Activated T-helper 17 cell treated with anti-CD3 and anti-CD28 coated beads, Interleukin-2, amount 50 U/mL, for 72 hours (primary cell): ENCODE results near the gene PSMD10. TPM values are rescaled to one million over a fixed set of nuclear protein-coding genes. Genes with fewer than 3 reads are reported as not detected.

Source experiments
- ATAC-seq: fragments of 150-1000 bp; cut with Tn5 transposase; replicated peaks from 2 replicates; pipeline ENCODE4 v1.10.0; 2021; ENCODE audit warnings: mild to moderate bottlenecking, moderate library complexity
- H3K27ac Mint-ChIP-seq: one replicate; pipeline ENCODE4 v1.8.0; 2022; ENCODE audit warnings: mixed read lengths
- H3K27me3 Mint-ChIP-seq: one replicate; pipeline ENCODE4 v1.8.0; 2022; ENCODE audit warnings: mixed read lengths
- H3K36me3 Mint-ChIP-seq: one replicate; pipeline ENCODE4 v1.8.0; 2022; ENCODE audit warnings: low read depth, mild to moderate bottlenecking, mixed read lengths
- H3K4me1 Mint-ChIP-seq: one replicate; pipeline ENCODE4 v1.8.0; 2022; ENCODE audit warnings: mixed read lengths
- H3K4me3 Mint-ChIP-seq: one replicate; pipeline ENCODE4 v1.8.0; 2022; ENCODE audit warnings: mild to moderate bottlenecking, mixed read lengths
- H3K9me3 Mint-ChIP-seq: one replicate; pipeline ENCODE4 v1.8.0; 2022; ENCODE audit warnings: mixed read lengths
- total RNA-seq, 2 donors: library from RNA; stranded (reverse); gene quantifications; one replicate each; pipeline ENCODE4 v1.2.3, GENCODE V29; 2022

PSMD10 gene
- total RNA-seq, 2 donors from 2014 or later: 39.3 to 43.4 TPM

- no peaks in the 10 kb centered on the region for H3K9me3 Mint-ChIP-seq
- H3K27ac Mint-ChIP-seq: no peak overlapping the region
- H3K4me3 Mint-ChIP-seq: no peak overlapping the region
- ATAC-seq: no peak
- H3K36me3 Mint-ChIP-seq: no peaks in the 10 kb centered on the region
- H3K4me1 Mint-ChIP-seq: peaks cover 8% of the 10 kb centered on the region
- H3K27me3 Mint-ChIP-seq: no peaks in the 10 kb centered on the region
These were observed 41.7 kb downstream of the PSMD10 start for GRCh38 chrX:108049649-108050048.

GRCh38 chrX:108044554-108045256 is 46.6 kb downstream of the PSMD10 start, which contains the start of gene VSIG1:
TSS of gene VSIG1 (plus strand) at chrX:108045065. CDS start at chrX:108045131, 66 bp downstream.
- no peaks in the 10 kb centered on the region for H3K36me3 Mint-ChIP-seq
- no peak within 1 kb of the TSS for H3K27ac Mint-ChIP-seq
- H3K9me3 Mint-ChIP-seq: peaks cover 3% of the 10 kb centered on the region
- peaks cover 6% of the 10 kb centered on the region for H3K4me1 Mint-ChIP-seq
- no peaks in the 10 kb centered on the region for H3K27me3 Mint-ChIP-seq
- no peak for ATAC-seq
- H3K4me3 Mint-ChIP-seq: no peak within 1 kb of the TSS

- peak; percentile 96 for ATAC-seq
- no peaks in the 10 kb centered on the region for H3K36me3 Mint-ChIP-seq
- H3K4me3 Mint-ChIP-seq: peak overlapping the region; percentile 34
- no peaks in the 10 kb centered on the region for H3K9me3 Mint-ChIP-seq
- no peaks in the 10 kb centered on the region for H3K27me3 Mint-ChIP-seq
- H3K4me1 Mint-ChIP-seq: peaks cover 14% of the 10 kb centered on the region
- peak overlapping the region; percentile 48 for H3K27ac Mint-ChIP-seq
These were observed 54.9 kb downstream of the PSMD10 start for GRCh38 chrX:108036298-108036973.

GRCh38 chrX:108034725-108035124 is 56.6 kb downstream of the PSMD10 start:
- Mint-ChIP-seq H3K4me1 (peaks cover 16% of the 10 kb centered on the region), H3K27ac (no peak overlapping the region), H3K9me3 (no peaks in the 10 kb centered on the region), H3K4me3 (no peak overlapping the region), H3K27me3 (no peaks in the 10 kb centered on the region), H3K36me3 (no peaks in the 10 kb centered on the region)
- ATAC-seq: no peak

Other genes with a start within 250 kb of the PSMD10 start
- not detected for gene TEX13B, start 109.2 kb downstream of the PSMD10 start, total RNA-seq
- 1 to 10 TPM in 1 of 2 donors, under 1 TPM in 1; 0.71 to 1.4 TPM for gene VSIG1, start 46.5 kb downstream of the PSMD10 start, total RNA-seq
- 10 to 100 TPM in 1 of 2 donors, 1 to 10 TPM in 1; 9.0 to 11.8 TPM for gene ATG4A, start 236 bp upstream of the PSMD10 start, total RNA-seq